GM21367 (cell line): ENCODE results near the gene ARG1.
"Not testable (repeated sequence)": the region's sequence is repeated elsewhere in the genome, so short reads cannot be mapped to it uniquely, and the experiment has no call there.

Experiments used
- ATAC-seq: cut with Tn5 transposase; IDR thresholded peaks from one replicate; pipeline ENCODE4 v1.9.1; 2021; ENCODE audit not compliant: unreplicated experiment

The ARG1 gene

GRCh38 chr6:131572686-131573415 is at the start of gene ARG1:
TSS of gene ARG1 (plus strand) at chr6:131573226. CDS start at chr6:131573283, 57 bp downstream.
- no peak for ATAC-seq

DNA sequence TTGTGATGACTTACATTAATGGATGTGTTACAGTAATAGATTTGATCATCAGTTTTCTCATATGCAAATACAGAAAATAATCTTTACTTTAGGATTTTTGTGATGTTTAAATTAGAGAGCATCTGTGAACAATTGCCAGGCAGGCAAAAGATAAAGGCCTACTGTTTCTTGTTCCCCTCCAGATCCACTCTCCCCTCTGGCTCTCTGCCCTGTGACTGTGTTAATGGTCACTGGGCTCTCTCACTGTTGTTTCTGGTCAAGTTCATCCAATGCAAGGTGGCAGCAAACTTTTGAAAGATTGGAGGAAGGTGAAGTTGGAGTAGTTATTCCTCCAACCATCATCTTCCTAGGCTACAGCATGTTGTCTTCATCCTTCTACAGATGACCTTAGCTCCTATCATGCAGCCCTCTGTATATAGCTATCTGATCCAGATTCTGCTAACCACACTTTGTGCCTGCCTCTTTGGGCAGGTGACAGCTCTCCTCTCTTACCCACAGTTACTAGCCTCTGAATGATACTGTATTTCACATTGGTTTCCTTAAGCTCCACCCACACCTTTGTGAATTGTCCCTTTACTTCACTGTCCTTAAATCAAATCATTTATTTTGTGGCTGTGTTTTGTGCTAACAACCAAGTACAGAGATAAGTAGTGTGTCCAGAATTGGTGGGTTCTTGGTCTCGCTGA is 48.9 kb upstream of the ARG1 start:
- no peak for ATAC-seq

DNA sequence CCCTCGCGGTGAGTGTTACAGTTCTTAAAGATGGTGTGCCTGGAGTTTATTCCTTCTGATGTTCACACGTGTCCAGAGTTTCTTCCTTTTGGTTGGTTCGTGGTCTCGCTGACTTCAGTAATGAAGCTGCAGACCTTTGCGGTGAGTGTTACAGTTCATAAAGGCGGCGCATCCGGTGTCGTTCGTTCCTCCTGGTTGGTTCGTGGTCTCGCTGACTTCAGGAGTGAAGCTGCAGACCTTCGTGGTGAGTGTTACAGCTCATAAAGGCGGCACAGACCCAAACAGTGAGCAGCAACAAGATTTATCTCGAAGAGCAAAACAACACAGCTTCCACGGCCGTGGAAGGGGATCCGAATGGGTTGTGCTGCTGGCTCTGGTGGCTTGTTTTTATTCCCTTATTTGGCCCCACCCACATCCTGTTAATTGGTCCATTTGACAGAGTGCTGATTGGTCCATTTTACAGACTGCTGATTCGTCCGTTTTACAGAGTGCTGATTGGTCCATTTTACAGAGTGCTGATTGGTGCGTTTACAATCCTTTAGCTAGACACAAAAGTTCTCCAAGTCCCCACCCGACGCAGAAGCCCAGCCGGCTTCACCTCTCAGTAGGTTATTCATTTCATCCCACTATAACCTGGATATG is 48.2 kb upstream of the ARG1 start:
- ATAC-seq = no peak

- not testable (repeated sequence) for ATAC-seq
Measured at GRCh38 chr6:131530936-131531335, 42.1 kb upstream of the ARG1 start.

GRCh38 chr6:131531681-131532080 is 41.3 kb upstream of the ARG1 start:
- not testable (repeated sequence) for ATAC-seq

- ATAC-seq = peak; percentile 80
Measured at GRCh38 chr6:131532580-131533039, 40.4 kb upstream of the ARG1 start.

DNA sequence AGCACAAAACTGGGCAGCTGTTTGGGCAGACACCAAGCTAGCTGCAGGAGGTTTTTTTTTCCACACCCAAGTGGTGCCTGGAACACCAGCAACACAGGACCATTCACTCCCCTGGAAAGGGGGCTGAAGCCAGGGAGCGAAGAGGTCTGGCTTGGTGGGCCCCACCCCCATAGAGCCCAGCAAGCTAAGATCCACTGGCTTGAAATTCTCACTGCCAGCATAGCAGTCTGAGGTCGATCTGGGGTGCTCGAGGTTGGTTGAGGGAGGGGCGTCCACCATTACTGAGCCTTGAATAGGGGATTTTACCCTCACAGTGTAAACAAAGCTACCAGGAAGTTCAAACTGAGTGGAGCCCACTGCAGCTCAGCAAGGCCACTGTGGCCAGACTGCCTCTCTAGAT is 34.4 kb upstream of the ARG1 start:
- not testable (repeated sequence) for ATAC-seq

DNA sequence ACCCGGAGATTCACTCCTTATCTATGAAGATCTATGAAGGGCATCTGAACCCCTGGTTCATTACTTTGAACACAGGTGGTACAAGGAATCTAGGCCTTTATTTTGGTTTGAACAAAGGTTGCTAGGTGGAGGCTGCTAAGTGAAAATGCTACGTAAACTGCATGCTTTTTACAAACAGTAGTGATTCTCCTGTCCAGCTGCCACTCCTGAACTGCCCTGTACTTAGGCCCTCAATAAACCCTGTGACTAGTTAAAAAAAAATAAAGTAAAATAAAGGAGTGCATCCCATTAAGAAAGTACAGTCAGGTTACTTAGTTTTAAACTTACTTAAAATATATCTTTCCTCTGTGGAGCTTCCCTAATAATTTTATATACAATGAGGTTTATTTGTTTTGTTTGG is 27.7 kb upstream of the ARG1 start:
- ATAC-seq = no peak

GRCh38 chr6:131547488-131547887 is 25.5 kb upstream of the ARG1 start:
- no peak for ATAC-seq

DNA sequence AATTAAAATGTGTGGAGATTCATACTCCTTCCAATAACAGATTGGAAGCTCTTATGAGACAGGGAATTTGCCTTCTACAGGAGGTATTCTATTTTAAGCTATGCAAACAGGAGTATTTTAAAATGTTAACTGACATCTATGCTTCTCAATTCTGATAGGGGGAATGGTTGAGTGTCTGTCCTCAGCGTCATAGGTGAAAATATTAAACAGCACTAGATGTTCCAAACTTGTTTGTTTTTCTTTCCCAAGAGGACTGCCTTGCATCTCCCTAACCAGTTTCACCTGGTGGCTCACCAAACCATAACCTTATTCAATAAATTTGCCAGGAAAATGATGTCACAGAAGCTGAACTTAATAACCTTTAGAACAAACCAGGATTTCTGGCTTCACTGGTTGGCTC is 24.6 kb upstream of the ARG1 start:
- no peak for ATAC-seq

- no peak for ATAC-seq
Measured at GRCh38 chr6:131549811-131550210, 23.2 kb upstream of the ARG1 start.

DNA sequence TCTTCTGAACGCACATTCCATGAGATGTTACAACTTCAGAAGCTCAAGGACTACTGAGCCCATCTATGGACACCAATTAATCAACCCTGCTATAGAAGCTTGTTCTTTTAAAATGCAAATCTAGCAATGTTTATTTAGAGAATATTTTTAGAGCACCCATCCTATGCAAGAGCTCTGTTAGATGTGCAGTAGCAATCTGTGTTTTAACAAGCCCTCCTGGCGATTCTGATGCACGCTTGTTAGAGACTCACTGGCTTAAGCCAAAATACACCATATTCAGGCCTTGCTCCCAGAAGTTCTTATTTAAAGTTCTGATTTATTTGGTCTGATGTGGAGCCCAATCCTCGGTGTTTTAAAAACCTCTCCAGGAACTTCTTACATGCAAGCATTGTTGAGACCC is 21.1 kb upstream of the ARG1 start:
- ATAC-seq = no peak

DNA sequence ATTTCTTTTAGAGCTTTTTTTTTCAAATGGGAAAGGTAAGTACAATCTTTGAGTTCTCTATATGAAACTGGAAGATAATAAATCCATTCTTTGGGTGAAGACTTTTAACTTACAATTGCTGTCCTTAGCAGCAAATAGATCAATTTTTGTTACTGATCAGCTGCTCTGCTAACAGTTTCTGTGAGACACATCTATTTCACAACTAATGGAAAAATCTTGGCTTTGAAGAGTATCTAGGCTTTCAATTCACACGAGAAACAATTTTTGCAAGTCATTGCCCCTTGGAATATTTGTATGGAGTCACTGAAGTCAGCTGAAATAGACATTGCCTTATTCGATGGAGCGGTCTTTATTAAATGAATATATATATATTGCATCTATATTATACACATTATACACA is 20.5 kb upstream of the ARG1 start:
- ATAC-seq = no peak

DNA sequence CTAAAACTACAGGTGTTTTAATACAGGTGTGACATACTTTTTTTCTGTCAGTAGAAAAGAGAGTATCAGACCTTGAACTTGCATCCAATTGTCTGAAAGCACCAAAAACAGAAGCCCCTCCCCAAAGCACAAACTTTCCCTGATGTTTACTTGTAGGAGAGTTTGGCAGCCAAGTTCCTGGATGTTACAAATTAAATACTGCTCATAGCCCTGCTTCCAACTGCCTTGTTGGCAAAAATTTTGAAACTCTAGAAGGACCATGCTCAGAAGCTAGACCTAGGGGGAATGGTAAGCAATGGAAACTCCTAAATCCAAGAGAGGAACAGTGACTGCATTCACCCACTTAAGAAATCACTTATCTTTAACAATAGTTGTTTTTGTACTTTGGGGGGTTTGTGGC is 17.0 kb upstream of the ARG1 start:
- no peak for ATAC-seq

GRCh38 chr6:131558922-131559321 is 14.1 kb upstream of the ARG1 start:
- no peak for ATAC-seq

GRCh38 chr6:131561925-131562707 is 10.9 kb upstream of the ARG1 start:
- ATAC-seq = no peak

- ATAC-seq = no peak
Measured at GRCh38 chr6:131565056-131565455, 8.0 kb upstream of the ARG1 start.

- no peak for ATAC-seq
Measured at GRCh38 chr6:131568726-131569125, 4.3 kb upstream of the ARG1 start.

DNA sequence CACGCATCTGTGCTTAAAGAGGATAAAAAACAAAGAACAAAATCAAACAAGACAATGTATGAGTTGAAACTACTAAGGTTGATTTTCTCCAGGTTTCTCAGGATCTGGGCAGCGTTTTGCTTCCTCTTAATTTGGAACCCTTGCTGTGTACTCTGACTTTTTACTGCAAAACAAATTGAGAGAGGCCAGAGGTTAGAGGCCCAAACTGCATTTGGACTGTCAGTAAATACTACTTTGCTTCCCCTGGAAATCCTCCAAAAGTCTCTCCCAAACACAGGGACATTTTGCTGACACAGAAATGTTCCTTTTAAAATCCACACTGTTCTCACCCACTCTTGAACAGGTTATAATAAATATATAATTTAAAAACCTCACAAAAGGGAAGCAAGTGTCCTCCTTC is 1.1 kb downstream of the ARG1 start:
- ATAC-seq = no peak

DNA sequence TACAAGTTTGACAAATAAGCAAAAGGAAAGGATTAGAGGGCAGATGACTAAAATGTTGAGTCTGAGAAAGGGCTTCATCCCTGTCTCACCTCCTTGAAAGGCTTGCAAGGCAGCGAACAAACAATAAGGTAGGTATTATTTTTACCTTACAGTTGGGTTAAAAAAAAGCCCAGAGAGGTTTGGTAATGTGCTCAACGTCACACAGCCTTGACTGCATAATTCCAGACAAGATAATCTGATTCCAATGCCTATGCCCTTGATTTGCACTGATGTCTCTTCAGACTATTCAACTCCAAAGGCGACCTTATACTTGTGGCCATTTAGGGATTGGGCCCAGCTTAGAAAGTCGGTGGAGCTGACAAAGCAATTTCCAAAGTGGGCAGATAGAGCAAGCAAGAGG is 1.7 kb downstream of the ARG1 start:
- ATAC-seq = no peak

DNA sequence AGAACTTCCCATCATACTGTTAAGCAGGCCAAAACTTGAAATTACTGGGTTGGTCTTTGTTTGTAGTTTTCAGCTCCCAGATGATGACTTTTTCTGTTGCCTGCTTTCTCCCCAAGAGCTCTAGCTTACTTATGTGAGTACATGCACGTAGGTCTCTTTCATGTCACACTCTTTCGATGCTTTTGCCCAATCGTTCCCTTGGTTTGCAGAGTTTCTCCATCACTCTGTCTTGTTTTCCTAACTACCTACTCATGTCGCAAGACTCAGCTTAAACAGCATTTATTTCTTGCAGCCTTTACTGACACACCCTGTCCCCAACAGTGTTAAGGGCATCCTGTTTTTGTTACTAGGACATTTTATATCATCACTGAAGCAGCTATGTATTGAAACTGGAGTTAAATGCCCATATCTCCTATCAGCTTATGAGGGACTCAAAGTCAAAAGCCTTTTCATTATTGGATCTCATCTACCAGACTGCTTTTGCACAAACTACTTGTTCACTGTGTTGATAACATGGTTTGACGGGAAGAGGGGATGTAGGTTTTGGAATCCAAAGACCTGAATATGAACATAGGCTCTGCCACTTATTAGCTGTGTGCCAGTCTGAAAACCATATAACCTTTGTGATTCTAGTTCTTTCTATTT is 2.9 kb downstream of the ARG1 start:
- no peak for ATAC-seq
